Measurements from ENCODE around the gene SCUBE1.

The SCUBE1 gene

GRCh38 chr22:43150731-43151206 lies 192.4 kb downstream of the SCUBE1 start:
- no peak for DNase-seq

- no peak for DNase-seq
Measured at GRCh38 chr22:43148581-43148980, 194.6 kb downstream of the SCUBE1 start.

GRCh38 chr22:43147821-43148220 lies 195.4 kb downstream of the SCUBE1 start:
- no peak for DNase-seq

All from SHP77 treated with DMSO at 0.1 percent for 48 hours (cell line).